Trophoblast cell (in vitro differentiated cells and primary cell): ENCODE data around the gene ILF2.

Experiments
- DNase-seq, 2 donors: peaks; one replicate each; pipeline ENCODE4 v3.0.0-alpha.2; 2016
- H2AFZ ChIP-seq: 2 replicates; pipeline ENCODE4 v1.6.1; 2013; ENCODE audit warnings: low read length, moderate library complexity, mild to moderate bottlenecking; ENCODE audit not compliant: insufficient read depth, poor library complexity
- H2AK5ac ChIP-seq: 2 replicates; pipeline ENCODE4 v1.6.1; 2013; ENCODE audit warnings: mild to moderate bottlenecking, low read length
- H2BK120ac ChIP-seq: 2 replicates; pipeline ENCODE4 v1.6.1; 2013; ENCODE audit warnings: low read length, mild to moderate bottlenecking, moderate library complexity; ENCODE audit not compliant: insufficient read depth, poor library complexity
- H2BK12ac ChIP-seq: 2 replicates; pipeline ENCODE4 v1.6.1; 2013; ENCODE audit warnings: mild to moderate bottlenecking, low read length, moderate library complexity
- H2BK5ac ChIP-seq: 2 replicates; pipeline ENCODE4 v1.6.1; 2013; ENCODE audit warnings: low read length, low read depth, moderate library complexity, mild to moderate bottlenecking; ENCODE audit not compliant: poor library complexity
- H3K14ac ChIP-seq: 2 replicates; pipeline ENCODE4 v1.6.1; 2013; ENCODE audit warnings: mild to moderate bottlenecking, low read length
- H3K18ac ChIP-seq: 2 replicates; pipeline ENCODE4 v1.6.1; 2013; ENCODE audit warnings: mild to moderate bottlenecking, low read length
- H3K23ac ChIP-seq: 2 replicates; pipeline ENCODE4 v1.6.1; 2013; ENCODE audit warnings: low read length
- H3K27ac ChIP-seq: 2 replicates; pipeline ENCODE4 v1.5.1; 2013; ENCODE audit warnings: low read depth, mild to moderate bottlenecking, inconsistent platforms, low read length, moderate library complexity
- H3K27me3 ChIP-seq: 2 replicates; pipeline ENCODE4 v1.6.1; 2013; ENCODE audit warnings: inconsistent platforms, mild to moderate bottlenecking, low read length, moderate library complexity; ENCODE audit not compliant: insufficient read depth
- H3K36me3 ChIP-seq, 2 experiments: 1 replicate in 1 of 2; 2 replicates in 1 of 2; pipeline ENCODE4 v1.6.1; 2013; ENCODE audit warnings: low read length in 2 of 2, mild to moderate bottlenecking in 2 of 2, moderate library complexity in 1 of 2; ENCODE audit not compliant: insufficient read depth in 2 of 2, control insufficient read depth in 1 of 2
- H3K4ac ChIP-seq: 2 replicates; pipeline ENCODE4 v1.6.1; 2013; ENCODE audit warnings: low read depth, mild to moderate bottlenecking, low read length, moderate library complexity
- H3K4me1 ChIP-seq, 2 experiments: 1 replicate in 1 of 2; 2 replicates in 1 of 2; pipeline ENCODE4 v1.6.1; 2013; ENCODE audit warnings: low read length in 2 of 2, mild to moderate bottlenecking in 2 of 2, moderate library complexity in 1 of 2; ENCODE audit not compliant: insufficient read depth in 2 of 2, control insufficient read depth in 1 of 2
- H3K4me2 ChIP-seq: 2 replicates; pipeline ENCODE4 v1.6.1; 2013; ENCODE audit warnings: inconsistent platforms, mild to moderate bottlenecking, low read length, moderate library complexity
- H3K4me3 ChIP-seq: 2 replicates; pipeline ENCODE4 v1.5.1; 2013; ENCODE audit warnings: mild to moderate bottlenecking, low read depth, low read length, inconsistent platforms
- H3K79me1 ChIP-seq: one replicate; pipeline ENCODE4 v1.6.1; 2013; ENCODE audit warnings: low read length
- H3K79me2 ChIP-seq: 2 replicates; pipeline ENCODE4 v1.6.1; 2013; ENCODE audit warnings: low read length, mild to moderate bottlenecking; ENCODE audit not compliant: control insufficient read depth, insufficient read depth, poor library complexity
- H3K9ac ChIP-seq: 2 replicates; pipeline ENCODE4 v1.6.1; 2013; ENCODE audit warnings: mild to moderate bottlenecking, low read length
- H3K9me3 ChIP-seq: 2 replicates; pipeline ENCODE4 v1.6.1; 2013; ENCODE audit warnings: low read depth, mild to moderate bottlenecking, control low read depth, inconsistent platforms, low read length; ENCODE audit not compliant: insufficient read depth
- H4K12ac ChIP-seq: 2 replicates; pipeline ENCODE4 v1.6.1; 2013; ENCODE audit warnings: low read depth, mild to moderate bottlenecking, low read length, moderate library complexity
- H4K8ac ChIP-seq: 2 replicates; pipeline ENCODE4 v1.6.1; 2013; ENCODE audit warnings: low read depth, mild to moderate bottlenecking, low read length, moderate library complexity
- H4K91ac ChIP-seq: one replicate; pipeline ENCODE4 v1.6.1; 2013; ENCODE audit warnings: low read depth, mild to moderate bottlenecking, low read length, moderate library complexity
- WGBS: extraction: QIAGEN DNeasy Blood & Tissue Kit; methylation state at CpG from one replicate; pipeline ENCODE4 v1.1.7; 2013; ENCODE audit warnings: missing lambda C conversion rate; ENCODE audit not compliant: insufficient read length, insufficient coverage; ENCODE audit errors: extremely low coverage; 5-methylcytosine and 5-hydroxymethylcytosine counted together

The ILF2 gene

DNA sequence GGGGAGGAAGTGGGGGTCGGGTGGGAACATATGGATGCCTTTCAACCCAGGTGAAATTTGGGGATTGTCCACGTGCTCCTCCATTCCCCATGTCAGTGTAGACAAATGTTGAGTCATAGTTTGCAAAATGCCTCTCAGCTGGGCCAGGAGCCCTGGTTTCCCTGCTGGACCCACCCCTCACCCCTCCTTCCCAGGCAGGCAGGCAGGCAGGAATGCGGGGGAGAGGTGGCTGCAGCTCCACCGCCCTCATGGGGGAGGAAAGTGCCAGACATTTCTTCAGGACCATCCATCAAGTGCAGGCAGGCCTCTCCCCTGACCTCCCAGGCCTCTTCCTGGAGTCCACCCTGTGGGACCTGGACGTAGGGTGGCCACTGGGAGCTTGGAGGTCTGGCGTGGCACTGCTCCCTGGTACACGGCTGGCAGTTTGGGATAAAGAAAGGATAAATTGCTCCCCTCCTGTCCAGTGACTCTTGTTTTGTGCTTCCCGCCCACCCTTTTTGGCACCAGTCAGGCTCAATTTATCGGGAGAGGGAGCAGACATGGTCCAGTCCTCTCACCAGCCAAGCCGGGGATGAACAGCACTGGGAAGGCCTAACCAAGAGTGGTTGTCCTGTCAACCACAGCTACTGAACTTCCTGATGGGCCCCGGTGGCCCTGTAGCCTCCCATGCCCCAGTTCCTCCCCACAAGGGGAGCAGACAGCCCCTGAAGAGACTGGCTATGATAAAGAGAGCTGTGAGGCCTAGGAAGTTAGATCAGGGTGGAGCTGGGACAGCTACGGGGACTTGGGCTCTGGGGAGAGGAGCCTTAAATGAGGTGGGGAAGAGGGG, 26.6 kb upstream of the ILF2 start:
- Histone ChIP-seq H3K18ac (peak overlapping the region; percentile 90), H3K36me3 (no peaks in the 10 kb centered on the region), H3K4me3 (no peak overlapping the region), H3K9me3 (no peaks in the 10 kb centered on the region), H2AFZ (peak overlapping the region; percentile 80), H3K79me1 (peaks cover 12% of the 10 kb centered on the region), H3K23ac (no peak overlapping the region), H3K9ac (no peak overlapping the region), H4K91ac (peak overlapping the region; percentile 96), H2BK12ac (peak overlapping the region; percentile 97), H3K4me2 (no peak overlapping the region), H4K8ac (peak overlapping the region; percentile 85), H2BK5ac (peak overlapping the region; percentile 44), H3K27ac (peak overlapping the region; percentile 48), H3K14ac (peak overlapping the region; percentile 38), H3K27me3 (no peaks in the 10 kb centered on the region), H3K4me1 (peaks cover 16 to 21% of the 10 kb centered on the region in 2 experiments), H2BK120ac (peak overlapping the region; percentile 62), H3K79me2 (peaks cover 3% of the 10 kb centered on the region), H2AK5ac (peak overlapping the region; percentile 75), H3K4ac (peak overlapping the region; percentile 75), H4K12ac (peak overlapping the region; percentile 9)
- WGBS, result no CpG with 5 or more reads among the region's 12 CpGs
- DNase-seq, result peak; percentile 46 to 62

DNA sequence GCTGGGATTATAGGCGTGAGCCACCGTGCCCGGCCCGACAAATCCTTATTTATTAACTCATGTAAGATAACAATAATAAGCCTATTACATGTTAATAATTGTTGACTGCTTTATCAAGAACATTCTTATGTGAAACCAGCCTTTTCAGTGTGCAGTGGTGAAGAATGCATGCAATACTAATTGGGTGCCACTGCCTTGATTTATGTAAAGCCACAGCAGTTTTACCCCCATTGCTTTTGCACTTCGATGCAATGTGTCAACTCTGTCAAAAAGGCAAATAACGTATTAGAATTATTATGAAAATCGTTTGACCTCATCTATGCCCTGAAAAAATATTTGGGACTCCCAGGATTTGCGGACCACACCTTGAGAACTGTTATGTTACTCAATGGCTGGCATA, 25.9 kb upstream of the ILF2 start:
- Histone ChIP-seq H3K9me3 (no peaks in the 10 kb centered on the region), H3K23ac (no peak overlapping the region), H3K4ac (no peak overlapping the region), H3K14ac (no peak overlapping the region), H4K91ac (no peak overlapping the region), H3K36me3 (no peaks in the 10 kb centered on the region), H3K4me2 (no peak overlapping the region), H4K12ac (no peak overlapping the region), H2BK5ac (peak overlapping the region; percentile 32), H3K79me2 (peaks cover 3% of the 10 kb centered on the region), H4K8ac (no peak overlapping the region), H3K79me1 (peaks cover 12% of the 10 kb centered on the region), H2AFZ (no peak overlapping the region), H3K27ac (peak overlapping the region; percentile 24), H3K27me3 (no peaks in the 10 kb centered on the region), H3K9ac (no peak overlapping the region), H3K4me3 (no peak overlapping the region), H3K18ac (no peak overlapping the region), H2BK12ac (no peak overlapping the region), H2AK5ac (no peak overlapping the region), H3K4me1 (peaks cover 16 to 21% of the 10 kb centered on the region in 2 experiments), H2BK120ac (no peak overlapping the region)
- DNase-seq, result no peak
- no CpG with 5 or more reads among the region's 8 CpGs for WGBS

DNA sequence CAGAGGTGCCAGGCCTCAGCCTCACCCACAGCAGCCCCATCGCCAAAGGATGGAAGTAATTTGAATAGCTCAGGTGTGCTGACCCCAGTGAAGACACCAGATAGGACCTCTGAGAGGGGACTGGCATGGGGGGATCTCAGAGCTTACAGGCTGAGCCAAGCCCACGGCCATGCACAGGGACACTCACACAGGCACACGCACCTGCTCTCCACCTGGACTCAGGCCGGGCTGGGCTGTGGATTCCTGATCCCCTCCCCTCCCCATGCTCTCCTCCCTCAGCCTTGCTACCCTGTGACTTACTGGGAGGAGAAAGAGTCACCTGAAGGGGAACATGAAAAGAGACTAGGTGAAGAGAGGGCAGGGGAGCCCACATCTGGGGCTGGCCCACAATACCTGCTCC, 22.7 kb upstream of the ILF2 start:
- Histone ChIP-seq H2BK5ac (no peak overlapping the region), H3K14ac (no peak overlapping the region), H2BK12ac (no peak overlapping the region), H2AFZ (no peak overlapping the region), H4K12ac (no peak overlapping the region), H3K36me3 (no peaks in the 10 kb centered on the region), H3K79me1 (peaks cover 12% of the 10 kb centered on the region), H3K27me3 (no peaks in the 10 kb centered on the region), H3K79me2 (peaks cover 3% of the 10 kb centered on the region), H2BK120ac (no peak overlapping the region), H3K9me3 (no peaks in the 10 kb centered on the region), H3K18ac (no peak overlapping the region), H3K4me2 (no peak overlapping the region), H3K23ac (no peak overlapping the region), H3K9ac (no peak overlapping the region), H4K91ac (no peak overlapping the region), H2AK5ac (no peak overlapping the region), H3K4me3 (no peak overlapping the region), H3K4ac (no peak overlapping the region), H4K8ac (no peak overlapping the region), H3K4me1 (peaks cover 20 to 22% of the 10 kb centered on the region in 2 experiments), H3K27ac (no peak overlapping the region)
- no peak for DNase-seq
- no CpG with 5 or more reads among the region's 4 CpGs for WGBS

DNA sequence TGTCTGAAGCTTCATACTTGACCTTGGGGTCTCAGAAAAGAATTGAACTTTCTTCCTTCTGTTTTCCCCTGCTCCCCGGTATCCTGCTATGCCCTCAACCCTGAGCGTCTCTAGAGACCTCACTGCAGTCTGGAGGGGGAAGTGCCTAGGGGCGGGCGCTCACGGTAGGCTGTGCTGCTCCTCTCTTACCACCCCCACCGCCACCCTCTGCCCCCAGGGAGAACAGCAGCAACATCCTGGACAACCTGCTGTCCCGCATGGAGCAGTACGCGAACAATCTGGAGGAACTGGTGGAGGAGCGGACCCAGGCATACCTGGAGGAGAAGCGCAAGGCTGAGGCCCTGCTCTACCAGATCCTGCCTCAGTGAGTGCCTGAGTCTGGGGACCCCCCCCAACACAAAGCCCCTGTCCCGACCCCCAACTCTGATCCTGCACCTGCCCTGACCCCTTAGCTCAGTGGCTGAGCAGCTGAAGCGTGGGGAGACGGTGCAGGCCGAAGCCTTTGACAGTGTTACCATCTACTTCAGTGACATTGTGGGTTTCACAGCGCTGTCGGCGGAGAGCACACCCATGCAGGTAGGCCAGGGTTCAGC, 18.0 kb upstream of the ILF2 start:
- H3K79me2 ChIP-seq, result no peaks in the 10 kb centered on the region
- no CpG with 5 or more reads among the region's 18 CpGs for WGBS
- H2BK120ac ChIP-seq, result no peak overlapping the region
- peak; percentile 47 to 75 for DNase-seq
- no peak overlapping the region for H3K4me3 ChIP-seq
- no peak overlapping the region for H3K14ac ChIP-seq
- no peak overlapping the region for H2AK5ac ChIP-seq
- H3K9me3 ChIP-seq, result no peaks in the 10 kb centered on the region
- H3K4me2 ChIP-seq, result no peak overlapping the region
- no peaks in the 10 kb centered on the region for H3K36me3 ChIP-seq
- no peak overlapping the region for H3K18ac ChIP-seq
- no peaks in the 10 kb centered on the region for H3K79me1 ChIP-seq
- no peak overlapping the region for H3K27ac ChIP-seq
- no peak overlapping the region for H2BK5ac ChIP-seq
- no peak overlapping the region for H4K91ac ChIP-seq
- H3K23ac ChIP-seq, result no peak overlapping the region
- no peak overlapping the region for H3K9ac ChIP-seq
- no peak overlapping the region for H2AFZ ChIP-seq
- peaks cover 6 to 8% of the 10 kb centered on the region in 2 experiments for H3K4me1 ChIP-seq
- H2BK12ac ChIP-seq, result no peak overlapping the region
- no peak overlapping the region for H3K4ac ChIP-seq
- no peak overlapping the region for H4K12ac ChIP-seq
- no peaks in the 10 kb centered on the region for H3K27me3 ChIP-seq
- H4K8ac ChIP-seq, result no peak overlapping the region
